HG02642 (cell line): ENCODE data around the gene SELENBP1.
"Not testable (repeated sequence)": the region's sequence is repeated elsewhere in the genome, so short reads cannot be mapped to it uniquely, and the experiment has no call there.

Experiments used
- ATAC-seq: cut with Tn5 transposase; IDR thresholded peaks from one replicate; pipeline ENCODE4 v1.9.1; 2021; ENCODE audit warnings: mild to moderate bottlenecking; ENCODE audit not compliant: unreplicated experiment, poor library complexity

Gene SELENBP1

GRCh38 chr1:151384584-151384983 is 12.1 kb upstream of the SELENBP1 start:
- ATAC-seq, result no peak

DNA sequence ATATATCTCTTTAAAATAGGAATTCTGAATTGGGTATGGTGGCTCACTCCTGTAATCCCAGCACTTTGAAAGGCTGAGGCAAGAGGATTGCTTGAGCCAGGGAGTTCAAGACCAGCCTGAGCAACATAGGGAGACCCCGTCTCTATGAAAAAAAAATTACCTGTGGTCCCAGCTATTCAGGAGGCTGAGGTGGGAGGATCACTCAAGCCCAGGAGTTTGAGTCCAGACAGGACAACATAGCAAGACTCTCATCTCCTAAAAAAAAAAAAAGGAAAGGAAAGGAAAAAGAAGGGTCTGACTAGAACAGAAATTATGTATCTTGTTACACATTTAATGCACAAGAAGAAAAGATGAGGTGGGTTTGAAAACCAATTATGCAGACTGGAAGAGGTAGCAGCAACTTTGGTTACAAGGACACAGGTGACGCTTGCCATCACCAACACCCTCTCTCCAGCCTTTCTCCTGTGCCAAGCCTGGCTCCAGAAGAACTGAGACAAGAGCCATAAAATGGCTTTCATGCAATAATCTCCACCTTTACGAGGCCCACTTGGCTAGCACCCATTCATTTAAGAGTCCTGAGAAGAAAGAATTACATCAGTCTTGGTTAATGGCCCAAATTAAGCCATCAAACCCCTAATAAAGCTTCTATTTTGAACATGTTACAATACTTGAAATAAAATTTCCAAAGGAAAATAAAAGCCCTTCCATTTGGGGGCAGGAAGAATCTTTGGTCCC is 4.8 kb upstream of the SELENBP1 start:
- no peak for ATAC-seq

DNA sequence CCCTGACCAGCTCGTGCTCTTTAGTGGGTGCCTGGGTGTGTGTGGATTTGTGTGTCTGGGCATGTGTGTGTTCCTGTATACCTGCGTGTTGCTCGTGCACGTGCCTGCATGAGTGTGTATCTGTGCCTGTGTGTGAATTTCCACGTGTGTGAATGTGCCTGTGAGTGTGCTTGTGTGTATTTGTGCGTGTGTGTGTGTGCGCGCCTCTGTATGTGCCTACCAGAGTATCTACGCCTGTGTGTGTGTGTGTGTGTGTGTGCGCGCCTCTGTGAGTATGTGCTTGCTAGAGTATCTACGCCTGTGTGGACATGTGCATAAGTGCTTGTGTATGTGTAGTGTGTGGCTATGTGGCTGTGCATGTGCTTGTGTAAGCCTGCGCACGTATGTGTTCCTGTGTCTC is 691 bp upstream of the SELENBP1 start:
- no peak for ATAC-seq

DNA sequence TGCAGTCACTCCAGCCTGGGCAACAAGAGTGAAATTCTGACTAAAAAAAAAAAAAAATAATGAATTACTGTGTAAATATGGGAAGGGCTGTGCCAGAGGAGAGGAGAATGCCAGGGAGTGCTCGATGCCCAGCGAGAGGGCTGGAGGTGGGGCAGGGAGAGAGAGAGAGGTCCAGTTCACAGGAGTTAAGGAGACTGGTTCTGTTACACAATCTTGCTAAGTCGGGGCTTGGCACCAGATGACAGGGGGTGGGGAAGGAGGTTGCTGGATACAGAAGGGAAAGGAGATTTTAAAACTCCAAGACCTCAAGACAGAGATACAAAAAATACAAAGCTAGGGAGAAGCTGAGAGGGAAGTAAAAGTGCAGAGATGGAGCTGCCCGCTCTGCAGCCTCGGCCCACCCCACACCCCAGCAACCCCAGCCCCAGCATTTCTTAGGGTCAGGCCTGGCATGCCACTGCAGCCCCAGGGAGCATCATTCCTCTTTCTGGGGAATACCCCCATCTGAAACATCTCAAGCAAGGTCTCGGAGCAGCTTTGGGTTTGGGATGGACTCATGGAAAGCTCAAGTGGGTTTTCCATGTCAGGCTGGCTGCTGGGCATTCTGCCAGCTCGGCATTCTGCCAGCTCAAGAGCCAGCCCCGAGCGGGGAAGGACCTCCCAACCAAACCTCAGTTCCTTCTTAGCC is 991 bp downstream of the SELENBP1 start:
- ATAC-seq, result no peak

GRCh38 chr1:151370211-151370911 is 2.1 kb downstream of the SELENBP1 start:
- ATAC-seq, result no peak

DNA sequence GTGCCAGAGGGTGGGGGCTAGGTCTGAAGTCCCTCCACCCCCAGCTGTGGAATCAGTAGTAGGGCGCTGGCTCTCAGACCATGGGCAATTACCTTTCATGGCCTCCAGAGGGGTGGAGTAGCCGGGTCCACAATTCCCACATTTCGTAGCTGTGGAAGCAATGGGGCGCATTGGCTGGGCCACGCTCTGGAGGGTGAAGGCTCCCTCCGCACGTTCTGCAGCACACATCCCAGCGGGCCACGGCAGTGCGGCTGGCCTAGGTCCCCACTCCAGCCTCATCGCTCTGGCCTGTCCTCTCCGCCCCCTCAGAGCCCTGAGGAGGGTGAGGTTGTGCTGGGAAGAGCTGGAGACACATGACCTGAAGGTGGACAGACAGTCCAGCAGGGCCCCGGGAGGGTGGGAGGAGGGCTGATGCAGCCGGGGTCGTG is 2.9 kb downstream of the SELENBP1 start:
- no peak for ATAC-seq

DNA sequence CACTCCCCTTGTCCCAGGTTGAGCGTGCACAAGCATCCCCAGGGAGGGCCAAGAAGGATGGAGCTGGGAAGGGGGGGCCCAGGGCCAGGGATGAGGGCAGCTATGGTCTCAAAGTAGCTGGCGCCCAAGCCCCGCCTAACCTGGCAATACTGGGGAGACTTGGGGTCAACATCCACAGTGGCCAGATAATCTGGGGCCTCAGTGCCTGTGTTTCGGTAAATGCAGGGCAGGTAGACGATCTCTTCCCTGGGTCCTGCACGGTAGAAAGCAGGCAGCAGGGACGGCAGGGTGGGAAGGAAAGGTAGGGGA is 3.2 kb downstream of the SELENBP1 start:
- ATAC-seq, result no peak

DNA sequence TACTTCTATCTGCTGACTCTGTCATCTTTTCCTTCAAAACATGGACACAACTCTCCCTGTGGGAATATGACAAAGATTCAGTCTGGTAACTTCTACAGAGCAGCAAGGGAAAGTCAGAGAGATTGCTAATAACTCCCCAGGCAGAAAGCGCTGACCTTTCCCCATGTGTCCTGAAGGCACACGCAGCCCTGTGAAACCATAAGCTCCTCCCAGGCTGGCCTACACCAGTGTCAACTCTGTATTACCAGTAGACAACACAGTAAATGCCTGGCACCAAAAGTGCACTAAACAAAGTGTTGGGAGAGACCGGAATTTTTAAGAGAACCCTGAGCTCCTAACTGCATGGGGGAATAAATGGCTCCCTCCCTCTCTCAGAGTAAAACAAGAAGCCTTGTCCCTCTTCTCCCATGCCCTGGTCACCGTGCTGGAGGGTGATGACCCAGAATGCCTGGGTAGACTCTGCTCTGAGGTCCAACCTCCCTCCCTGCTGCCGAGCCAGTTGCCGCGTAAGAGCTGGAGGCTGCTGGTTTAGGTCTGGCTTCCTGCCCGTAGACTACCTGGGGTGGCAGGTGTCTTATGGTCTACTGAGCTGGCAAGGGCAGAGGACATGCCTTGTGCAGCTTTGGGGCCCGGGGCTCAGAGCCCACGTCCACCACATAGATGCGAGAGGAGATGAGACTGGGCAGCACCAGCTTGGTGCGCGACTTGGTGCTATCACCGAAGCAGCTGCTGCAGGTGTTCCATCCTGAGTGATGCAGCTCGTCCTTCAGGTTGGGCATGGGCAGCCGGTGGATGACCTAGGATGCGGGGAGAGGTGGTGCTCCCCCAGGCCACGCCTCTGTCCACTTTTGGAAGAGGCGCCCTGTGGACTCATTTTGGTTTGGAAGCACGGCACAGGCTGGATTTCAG is 3.9 kb downstream of the SELENBP1 start:
- no peak for ATAC-seq

- ATAC-seq, result no peak
Observed at GRCh38 chr1:151367658-151368392, 4.7 kb downstream of the SELENBP1 start.

DNA sequence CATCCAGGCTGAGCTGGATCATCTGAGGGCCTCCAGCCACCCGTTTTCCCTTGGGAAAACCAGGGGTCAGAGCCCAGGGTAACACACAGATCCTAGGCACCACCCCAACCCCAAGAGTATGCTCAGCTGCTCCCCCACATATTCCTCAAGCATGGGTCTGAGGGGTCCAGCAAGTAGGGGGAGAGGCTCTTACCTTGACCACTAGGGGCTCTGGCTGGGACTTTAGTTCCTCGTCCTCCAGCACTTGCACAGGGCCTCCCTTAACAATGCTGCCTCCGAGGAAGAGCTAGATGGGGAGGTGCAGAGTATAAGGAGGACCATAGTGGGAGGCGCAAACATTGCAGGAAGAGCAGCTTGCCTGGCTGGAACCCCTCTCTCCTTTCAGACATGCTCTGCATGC is 7.5 kb downstream of the SELENBP1 start:
- no peak for ATAC-seq

DNA sequence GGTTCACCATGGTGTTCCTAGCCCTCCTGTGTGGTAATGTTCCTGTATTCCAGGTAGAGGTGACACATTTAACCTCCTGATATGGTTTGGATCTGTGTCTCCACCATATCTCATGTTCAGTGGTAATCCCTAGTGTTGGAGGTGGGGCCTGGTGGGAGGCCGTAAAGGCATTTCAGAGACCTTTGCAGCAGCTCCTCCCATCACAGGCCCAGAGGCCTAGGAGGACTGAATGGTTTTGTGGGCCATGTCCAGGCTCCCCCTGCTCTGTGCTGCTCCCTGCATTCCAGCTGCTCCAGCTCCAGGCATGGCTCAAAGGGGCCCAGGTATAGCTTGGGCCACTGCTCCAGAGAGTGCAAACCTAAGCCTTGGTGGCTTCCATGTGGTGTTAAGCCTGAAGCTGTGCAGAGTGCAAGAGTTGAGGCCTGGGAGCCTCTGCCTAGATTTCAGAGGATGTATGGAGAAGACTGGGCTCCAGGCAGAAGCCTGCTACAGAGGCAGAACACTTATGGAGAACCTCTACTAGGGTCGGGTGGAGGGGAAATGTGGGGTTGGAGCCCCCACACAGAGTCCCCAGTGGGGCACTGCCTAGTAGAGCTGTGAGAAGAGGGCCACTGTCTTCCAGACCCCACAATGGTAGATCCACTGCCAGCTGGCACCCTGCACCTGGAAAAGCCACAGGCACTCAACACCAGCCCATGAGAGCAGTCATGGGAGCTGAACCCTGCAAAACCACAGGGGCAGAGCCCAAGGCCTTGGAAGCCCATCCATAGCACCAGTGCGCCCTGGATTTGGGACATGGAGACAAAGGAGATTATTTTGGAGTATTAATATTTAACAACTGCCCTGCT is 10.0 kb downstream of the SELENBP1 start:
- no peak for ATAC-seq

DNA sequence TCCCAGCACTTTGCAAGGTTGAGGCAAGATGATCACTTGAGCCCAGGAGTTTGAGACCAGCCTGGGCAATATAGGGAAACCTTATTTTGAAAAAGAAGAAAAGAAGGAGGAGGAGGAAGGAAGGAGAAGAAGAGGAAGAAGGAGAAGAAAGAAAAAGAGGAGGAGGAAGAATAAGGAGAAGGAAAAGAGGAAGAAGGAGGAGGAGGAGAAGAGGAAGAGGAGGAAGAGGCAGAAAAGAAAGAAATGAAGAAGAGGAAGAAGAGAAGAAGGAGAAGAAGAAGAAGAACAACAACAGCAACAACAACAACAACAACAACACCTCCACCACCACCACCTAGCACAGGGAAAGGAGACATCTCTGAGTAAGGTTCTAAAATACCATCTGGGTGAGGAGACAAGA is 10.6 kb downstream of the SELENBP1 start:
- ATAC-seq, result no peak

DNA sequence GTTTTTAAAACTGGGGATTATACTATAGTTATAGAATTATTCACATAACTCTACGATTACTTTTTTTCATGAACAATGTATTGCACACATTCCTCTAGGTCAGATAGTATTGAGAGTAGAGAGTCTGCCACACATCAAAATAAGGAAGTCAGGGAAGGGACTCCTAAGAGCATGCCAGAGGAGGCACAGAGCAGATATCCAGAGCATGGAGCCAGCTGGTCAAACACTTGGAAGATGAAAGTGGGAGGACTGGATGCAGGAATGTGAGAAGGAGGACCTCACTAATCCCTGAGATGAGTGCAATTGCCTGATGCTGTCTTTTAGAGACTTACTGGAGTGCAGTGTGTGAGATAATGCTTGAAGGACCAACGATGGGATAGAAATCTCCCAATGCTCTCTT is 15.8 kb downstream of the SELENBP1 start:
- ATAC-seq, result no peak

DNA sequence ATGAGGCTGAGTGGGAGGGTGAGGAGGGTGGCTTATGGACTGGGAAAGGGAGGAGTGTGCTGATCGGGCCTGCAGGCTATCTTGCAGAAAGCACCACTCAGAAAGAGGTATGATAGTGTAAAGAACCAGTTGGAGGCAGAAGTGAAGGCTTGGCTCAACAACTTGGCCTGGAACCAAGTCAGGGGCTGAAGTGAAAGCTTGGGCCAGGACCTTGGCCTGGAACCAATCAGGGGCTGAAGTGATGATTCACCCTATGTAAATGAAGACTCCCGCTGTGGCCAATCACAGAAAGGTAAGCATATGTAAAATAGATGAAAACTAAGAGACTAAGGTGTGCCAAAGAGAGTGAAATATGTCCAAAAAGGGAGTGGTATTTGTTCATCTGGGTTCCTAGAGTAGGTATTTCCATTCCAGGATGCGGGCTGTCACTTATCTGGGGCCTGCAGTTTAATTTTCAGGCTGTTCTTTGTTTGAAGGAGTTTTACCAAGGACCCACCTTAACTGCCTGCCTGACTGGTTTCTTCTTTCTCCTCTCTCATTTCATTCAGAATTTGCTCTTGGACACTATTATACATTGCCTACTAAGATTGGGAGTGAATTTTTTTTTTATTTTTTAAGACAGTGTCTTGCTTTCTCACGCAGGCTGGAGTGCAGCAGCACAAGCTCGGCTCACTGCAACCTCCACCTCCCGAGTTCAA is 20.3 kb downstream of the SELENBP1 start:
- ATAC-seq, result no peak

DNA sequence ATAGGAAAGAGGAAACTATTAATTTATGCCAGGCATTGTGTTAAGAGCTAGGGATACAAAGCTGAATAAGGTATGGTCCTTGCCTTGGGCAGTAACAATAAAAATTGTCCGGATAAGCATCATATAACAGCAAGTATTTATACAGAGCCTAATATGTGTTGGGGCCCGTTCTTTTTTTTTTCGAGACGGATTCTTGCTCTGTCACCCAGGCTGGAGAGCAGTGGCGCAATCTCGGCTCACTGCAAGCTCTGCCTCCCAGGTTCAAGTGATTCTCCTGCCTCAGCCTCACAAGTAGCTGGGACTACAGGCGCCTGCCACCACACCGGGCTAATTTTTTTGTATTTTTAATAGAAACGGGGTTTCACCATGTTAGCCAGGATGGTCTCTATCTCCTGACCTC is 22.2 kb downstream of the SELENBP1 start:
- ATAC-seq, result not testable (repeated sequence)

DNA sequence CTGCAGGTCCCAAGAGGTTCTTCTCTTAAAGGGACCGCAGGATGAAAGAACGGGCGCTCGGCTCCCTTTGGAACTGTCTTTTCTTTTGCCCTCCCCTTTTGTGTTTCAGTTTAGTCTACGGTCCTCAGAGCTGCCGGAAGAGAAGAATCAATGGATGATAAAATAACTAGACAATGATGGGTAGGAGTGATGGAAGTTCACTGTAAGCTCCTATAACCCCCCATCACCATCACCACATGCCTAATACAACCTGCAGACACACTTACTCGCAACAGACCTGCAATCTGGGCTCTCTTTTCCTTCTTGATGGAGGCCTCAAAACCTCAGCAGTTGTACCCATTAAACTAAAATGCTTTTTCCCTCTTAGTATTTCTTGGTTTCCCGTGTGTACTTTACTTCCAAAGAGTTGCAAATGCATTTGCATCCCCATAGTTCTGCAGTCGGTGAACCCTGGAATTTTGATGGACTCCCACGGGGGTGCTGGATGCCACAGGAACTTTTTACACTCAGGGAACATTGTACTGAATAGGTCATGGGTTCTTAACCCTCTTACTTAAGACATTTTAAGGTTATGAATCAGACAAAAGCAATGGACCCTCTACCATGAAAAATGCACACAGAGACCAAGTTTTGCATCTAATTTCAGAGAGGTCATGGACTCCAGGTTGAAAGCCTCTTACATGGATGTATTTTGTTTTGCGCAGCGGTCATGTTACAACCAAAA is 24.8 kb downstream of the SELENBP1 start:
- no peak for ATAC-seq

DNA sequence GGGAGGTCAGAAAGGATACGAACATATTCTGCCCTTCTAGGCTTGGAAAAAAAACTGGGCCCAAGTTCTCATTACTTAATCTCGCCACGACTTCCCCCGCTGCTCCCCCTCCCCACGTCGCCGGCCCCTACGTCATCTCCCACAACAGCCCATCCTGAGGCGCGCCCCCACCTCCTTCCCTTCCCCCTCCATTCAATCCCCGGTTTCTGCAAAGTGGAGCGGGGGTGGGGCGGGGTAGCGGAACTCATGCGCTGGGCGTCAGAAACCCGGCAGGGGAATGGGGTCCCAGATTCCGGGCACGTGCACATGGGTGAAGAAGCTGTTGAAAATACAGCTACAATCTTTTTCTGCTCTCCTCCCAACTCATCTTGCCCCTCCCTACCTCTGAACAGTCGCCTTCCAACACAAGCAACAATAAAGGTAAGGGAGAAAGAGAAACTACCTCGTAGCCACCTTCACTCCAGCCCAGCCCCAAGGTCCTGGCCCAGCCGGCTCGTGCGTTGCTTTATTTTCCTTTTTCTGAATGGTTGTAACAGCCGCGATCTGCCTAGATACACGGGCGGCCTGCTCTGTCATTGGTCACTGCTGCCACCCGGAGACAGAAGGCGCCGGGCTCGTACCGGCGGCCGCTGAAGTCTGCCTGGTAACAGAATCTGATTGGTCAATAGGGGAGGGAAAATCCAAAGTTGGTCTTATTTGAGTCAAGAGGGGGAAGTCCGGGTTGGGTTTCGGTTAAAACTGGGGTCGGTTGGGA is 25.6 kb downstream of the SELENBP1 start, which contains the start of gene RFX5:
Gene RFX5, minus strand, starts transcription at position 484 of the 754 bp plus-strand sequence. CDS start 932 bp downstream, outside the sequence.
- peak; percentile 95 for ATAC-seq
